CD4-positive, alpha-beta T cell (primary cell): Measurements from ENCODE around the gene SORL1. TPM values are rescaled to one million over a fixed set of nuclear protein-coding genes. Genes with fewer than 3 reads are reported as not detected.

Experiments used
- ATAC-seq: fragments of 200-7000 bp; cut with Tn5 transposase; one replicate; pipeline ENCODE4 v1.10.0; 2022; ENCODE audit warnings: mild to moderate bottlenecking; ENCODE audit not compliant: poor library complexity
- CTCF ChIA-PET: fragments of 350-600 bp; sonication (Branson Sonifier 250); formaldehyde crosslinking; loops from one replicate; lab custom pipeline; 2021; ENCODE audit warnings: antibody characterized with exemption, inconsistent platforms; lab: Charles Lee
- POLR2A ChIA-PET: fragments of 350-600 bp; sonication (Branson Sonifier 250); formaldehyde crosslinking; loops from one replicate; lab custom pipeline; 2021; ENCODE audit warnings: antibody characterized with exemption, inconsistent platforms; lab: Charles Lee
- DNase-seq, 14 experiments: peaks; one replicate each; pipeline ENCODE4 v3.0.0-alpha.2; 2013 to 2020; ENCODE audit warnings: mixed read lengths in 2 of 14
- H3K27ac ChIP-seq, 2 donors: one replicate each; pipeline versions ENCODE4 v1.5.1 to v1.7.0; 2013; ENCODE audit warnings: low read length in 2 of 2, low read depth in 1 of 2, mild to moderate bottlenecking in 1 of 2
- H3K27me3 ChIP-seq, 2 experiments: 1 replicate in 1 of 2; 2 replicates in 1 of 2; pipeline versions ENCODE4 v1.6.1 to v1.7.0; 2013; ENCODE audit warnings: low read length in 2 of 2, control low read depth in 1 of 2, mild to moderate bottlenecking in 1 of 2, moderate library complexity in 1 of 2; ENCODE audit not compliant: insufficient read depth in 2 of 2, control insufficient read depth in 1 of 2
- H3K36me3 ChIP-seq: one replicate; pipeline ENCODE4 v1.6.1; 2013; ENCODE audit warnings: low read length, control low read depth; ENCODE audit not compliant: insufficient read depth
- H3K4me1 ChIP-seq: one replicate; pipeline ENCODE4 v1.6.1; 2013; ENCODE audit warnings: low read length, control low read depth; ENCODE audit not compliant: insufficient read depth
- H3K4me3 ChIP-seq: one replicate; pipeline ENCODE4 v1.5.1; 2013; ENCODE audit warnings: mild to moderate bottlenecking, low read length, moderate library complexity
- H3K9me3 ChIP-seq, 2 experiments: 1 replicate in 1 of 2; 2 replicates in 1 of 2; pipeline versions ENCODE4 v1.6.1 to v1.7.0; 2013; ENCODE audit warnings: low read length in 2 of 2, mild to moderate bottlenecking in 2 of 2, control low read depth in 1 of 2, moderate library complexity in 1 of 2; ENCODE audit not compliant: control insufficient read depth in 1 of 2, insufficient read depth in 1 of 2
- H3K27ac Mint-ChIP-seq: one replicate; pipeline ENCODE4 v1.8.0; 2020; ENCODE audit warnings: mixed read lengths
- H3K27me3 Mint-ChIP-seq: one replicate; pipeline ENCODE4 v1.8.0; 2021; ENCODE audit warnings: mixed read lengths
- H3K36me3 Mint-ChIP-seq: one replicate; pipeline ENCODE4 v1.8.0; 2021; ENCODE audit warnings: low read depth, mixed read lengths
- H3K4me1 Mint-ChIP-seq: one replicate; pipeline ENCODE4 v1.8.0; 2021; ENCODE audit warnings: low read depth, mixed read lengths
- H3K4me3 Mint-ChIP-seq: one replicate; pipeline ENCODE4 v1.8.0; 2020; ENCODE audit warnings: mild to moderate bottlenecking, mixed read lengths
- H3K9me3 Mint-ChIP-seq: one replicate; pipeline ENCODE4 v1.8.0; 2020; ENCODE audit warnings: mixed read lengths
- intact Hi-C, 2 experiments: fragments of 100-400 bp; cut with DNase I in 1 of 2; cut with micrococcal nuclease in 1 of 2; formaldehyde crosslinking; loops; one replicate each; pipeline versions ENCODE4 v1.15.1 to v1.9.0; 2023 to 2025; cut with DNase I, micrococcal nuclease
- total RNA-seq, 174 experiments: library from RNA in 2 of 174; stranded (reverse) in 2 of 174; gene quantifications; one replicate each; pipeline ENCODE4 v1.2.3 and lab custom pipeline; 2021 to 2026
- TF ChIP-seq, protein P1 (sequence below): fragments of 200-600 bp; IDR thresholded peaks from one replicate; pipeline ENCODE4 v1.8.0; 2022; ENCODE audit warnings: antibody characterized with exemption, mild to moderate bottlenecking

SORL1 gene
- total RNA-seq, 2 experiments from 2014 or later, result 235 to 241 TPM

GRCh38 chr11:121643479-121644186 is 191.5 kb downstream of the SORL1 start:
- CTCF ChIA-PET, result no interaction called here
- H3K4me3 Mint-ChIP-seq, result no peak overlapping the region
- no peaks in the 10 kb centered on the region for H3K36me3 Mint-ChIP-seq
- H3K4me3 ChIP-seq, result no peak overlapping the region
- ATAC-seq (no peak), DNase-seq (no peak)
- H3K9me3 Mint-ChIP-seq, result no peaks in the 10 kb centered on the region
- H3K27me3 Mint-ChIP-seq, result no peaks in the 10 kb centered on the region
- intact Hi-C loops, result no loop called here
- POLR2A ChIA-PET, result no interaction called here
- no peaks in the 10 kb centered on the region for H3K9me3 ChIP-seq
- H3K36me3 ChIP-seq, result no peaks in the 10 kb centered on the region
- H3K27ac ChIP-seq, result no peak overlapping the region
- no peaks in the 10 kb centered on the region for H3K27me3 ChIP-seq
- no peak overlapping the region for H3K27ac Mint-ChIP-seq
- TF ChIP-seq, protein P1, sequence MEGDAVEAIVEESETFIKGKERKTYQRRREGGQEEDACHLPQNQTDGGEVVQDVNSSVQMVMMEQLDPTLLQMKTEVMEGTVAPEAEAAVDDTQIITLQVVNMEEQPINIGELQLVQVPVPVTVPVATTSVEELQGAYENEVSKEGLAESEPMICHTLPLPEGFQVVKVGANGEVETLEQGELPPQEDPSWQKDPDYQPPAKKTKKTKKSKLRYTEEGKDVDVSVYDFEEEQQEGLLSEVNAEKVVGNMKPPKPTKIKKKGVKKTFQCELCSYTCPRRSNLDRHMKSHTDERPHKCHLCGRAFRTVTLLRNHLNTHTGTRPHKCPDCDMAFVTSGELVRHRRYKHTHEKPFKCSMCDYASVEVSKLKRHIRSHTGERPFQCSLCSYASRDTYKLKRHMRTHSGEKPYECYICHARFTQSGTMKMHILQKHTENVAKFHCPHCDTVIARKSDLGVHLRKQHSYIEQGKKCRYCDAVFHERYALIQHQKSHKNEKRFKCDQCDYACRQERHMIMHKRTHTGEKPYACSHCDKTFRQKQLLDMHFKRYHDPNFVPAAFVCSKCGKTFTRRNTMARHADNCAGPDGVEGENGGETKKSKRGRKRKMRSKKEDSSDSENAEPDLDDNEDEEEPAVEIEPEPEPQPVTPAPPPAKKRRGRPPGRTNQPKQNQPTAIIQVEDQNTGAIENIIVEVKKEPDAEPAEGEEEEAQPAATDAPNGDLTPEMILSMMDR, result no peak
- H3K4me1 Mint-ChIP-seq, result no peaks in the 10 kb centered on the region
- no peaks in the 10 kb centered on the region for H3K4me1 ChIP-seq

- CTCF ChIA-PET, result no interaction called here
- Histone ChIP-seq H3K4me1 (no peaks in the 10 kb centered on the region), H3K9me3 (no peaks in the 10 kb centered on the region), H3K27ac (no peak overlapping the region), H3K27me3 (no peaks in the 10 kb centered on the region), H3K36me3 (no peaks in the 10 kb centered on the region), H3K4me3 (no peak overlapping the region)
- DNase-seq (no peak), ATAC-seq (no peak)
- POLR2A ChIA-PET, result no interaction called here
- Mint-ChIP-seq H3K36me3 (no peaks in the 10 kb centered on the region), H3K4me3 (no peak overlapping the region), H3K27me3 (no peaks in the 10 kb centered on the region), H3K4me1 (no peaks in the 10 kb centered on the region), H3K27ac (no peak overlapping the region), H3K9me3 (no peaks in the 10 kb centered on the region)
- TF ChIP-seq, protein P1, result no peak
- intact Hi-C loops, result no loop called here
Observed at GRCh38 chr11:121644187-121644512, 192.0 kb downstream of the SORL1 start.

DNA sequence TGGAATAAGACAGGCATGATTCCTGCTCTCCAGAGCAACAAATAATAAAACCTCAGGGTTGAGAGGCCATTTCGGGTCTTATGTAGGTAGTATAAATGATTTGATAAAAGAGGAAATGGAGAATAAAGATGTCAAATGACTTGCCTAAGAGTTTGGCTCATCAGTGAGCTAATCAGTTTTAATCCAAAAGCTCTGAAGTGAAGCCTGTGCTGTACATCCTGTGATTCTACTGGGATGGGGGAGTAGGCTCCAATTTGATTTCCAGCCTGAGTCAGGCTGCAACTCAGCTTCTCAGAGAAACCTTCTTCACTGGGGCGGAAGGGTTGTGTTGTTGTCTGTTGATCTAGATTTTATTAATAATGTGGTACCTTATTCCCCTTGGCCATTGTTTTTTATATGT is 192.9 kb downstream of the SORL1 start:
- no peaks in the 10 kb centered on the region for H3K36me3 Mint-ChIP-seq
- no peaks in the 10 kb centered on the region for H3K9me3 ChIP-seq
- no peaks in the 10 kb centered on the region for H3K9me3 Mint-ChIP-seq
- DNase-seq (no peak), ATAC-seq (no peak)
- H3K27me3 Mint-ChIP-seq, result no peaks in the 10 kb centered on the region
- no peak overlapping the region for H3K4me3 ChIP-seq
- ChIA-PET POLR2A (no interaction called here), CTCF (interaction anchor here (1.1 kb wide), 1 partner anchor 11 kb away, joined by 3 read pairs; no protein-coding TSS in a partner anchor)
- no peaks in the 10 kb centered on the region for H3K36me3 ChIP-seq
- H3K4me1 Mint-ChIP-seq, result peaks cover 7% of the 10 kb centered on the region
- no peak overlapping the region for H3K27ac ChIP-seq
- TF ChIP-seq, protein P1, result no peak
- H3K4me1 ChIP-seq, result peaks cover 4% of the 10 kb centered on the region
- H3K27me3 ChIP-seq, result no peaks in the 10 kb centered on the region
- no peak overlapping the region for H3K4me3 Mint-ChIP-seq
- intact Hi-C loops, result no loop called here
- no peak overlapping the region for H3K27ac Mint-ChIP-seq
